ENCODE data around the gene CFHR2.
"Not testable (repeated sequence)": the region's sequence is repeated elsewhere in the genome, so short reads cannot be mapped to it uniquely, and the experiment has no call there.

CFHR2 gene
- 0 reads per million in 3 donors for total RNA-seq

DNA sequence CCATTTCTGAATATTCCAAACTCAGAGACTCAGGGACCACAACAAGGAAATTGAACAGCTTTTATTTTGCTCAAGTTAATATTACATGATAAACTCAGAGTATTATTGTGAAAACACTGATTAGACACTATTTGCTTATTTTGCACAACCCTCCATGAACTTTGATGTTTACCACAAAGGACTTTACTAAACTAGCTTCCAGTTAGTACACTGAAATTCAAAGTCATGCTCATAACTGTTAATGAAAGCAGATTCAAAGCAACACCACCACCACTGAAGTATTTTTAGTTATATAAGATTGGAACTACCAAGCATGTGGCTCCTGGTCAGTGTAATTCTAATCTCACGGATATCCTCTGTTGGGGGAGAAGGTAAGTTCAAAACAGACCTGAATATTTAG, at the start of gene CFHR2:
CFHR2 (plus strand) TSS at position 171 of the 400 bp plus-strand sequence; CDS start at position 314, 143 bp downstream.
- not testable (repeated sequence) for H3K9me3 ChIP-seq (ENCODE audit: control insufficient read depth, low read length); H3K27me3 ChIP-seq (replicated peaks; ENCODE audit: control insufficient read depth, insufficient read depth, low read length, poor library complexity, severe bottlenecking); H3K36me3 ChIP-seq (ENCODE audit: control insufficient read depth, insufficient read depth, low read length); H3K4me3 ChIP-seq (ENCODE audit: insufficient read depth, low read depth, low read length, poor library complexity, severe bottlenecking); H3K4me1 ChIP-seq (ENCODE audit: control insufficient read depth, insufficient read depth, low read length, poor library complexity, severe bottlenecking); H3K27ac ChIP-seq (ENCODE audit: insufficient read depth, low read length, poor library complexity, severe bottlenecking); DNase-seq

DNA sequence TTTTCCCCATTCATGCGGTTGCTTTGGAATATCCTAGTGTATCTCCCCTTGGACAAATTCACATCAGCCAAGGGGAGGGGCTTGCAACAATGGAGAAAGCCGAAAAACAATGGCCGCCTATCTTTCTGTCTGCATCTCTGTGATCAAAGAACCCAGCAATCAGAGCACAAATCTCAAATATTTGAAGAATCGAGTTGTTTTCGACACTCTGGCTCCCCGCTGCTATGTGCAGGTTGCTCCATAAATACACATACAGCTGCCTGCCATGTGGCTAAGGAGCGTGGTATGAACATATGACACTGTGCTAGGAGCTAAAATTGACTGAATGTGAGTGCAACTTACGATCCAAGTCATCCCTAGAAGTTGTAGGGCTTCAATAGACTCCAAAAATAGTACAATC, 47.2 kb upstream of the CFHR2 start:
- DNase-seq: no peak
- H3K4me1 ChIP-seq (ENCODE audit: control insufficient read depth, insufficient read depth, low read length, poor library complexity, severe bottlenecking): no peaks in the 10 kb centered on the region
- H3K9me3 ChIP-seq (ENCODE audit: control insufficient read depth, low read length): no peaks in the 10 kb centered on the region
- no peak overlapping the region for H3K27ac ChIP-seq (ENCODE audit: insufficient read depth, low read length, poor library complexity, severe bottlenecking)
- H3K27me3 ChIP-seq (replicated peaks; ENCODE audit: control insufficient read depth, insufficient read depth, low read length, poor library complexity, severe bottlenecking): no peaks in the 10 kb centered on the region
- H3K4me3 ChIP-seq (ENCODE audit: insufficient read depth, low read depth, low read length, poor library complexity, severe bottlenecking): no peak overlapping the region
- no peaks in the 10 kb centered on the region for H3K36me3 ChIP-seq (ENCODE audit: control insufficient read depth, insufficient read depth, low read length)

DNA sequence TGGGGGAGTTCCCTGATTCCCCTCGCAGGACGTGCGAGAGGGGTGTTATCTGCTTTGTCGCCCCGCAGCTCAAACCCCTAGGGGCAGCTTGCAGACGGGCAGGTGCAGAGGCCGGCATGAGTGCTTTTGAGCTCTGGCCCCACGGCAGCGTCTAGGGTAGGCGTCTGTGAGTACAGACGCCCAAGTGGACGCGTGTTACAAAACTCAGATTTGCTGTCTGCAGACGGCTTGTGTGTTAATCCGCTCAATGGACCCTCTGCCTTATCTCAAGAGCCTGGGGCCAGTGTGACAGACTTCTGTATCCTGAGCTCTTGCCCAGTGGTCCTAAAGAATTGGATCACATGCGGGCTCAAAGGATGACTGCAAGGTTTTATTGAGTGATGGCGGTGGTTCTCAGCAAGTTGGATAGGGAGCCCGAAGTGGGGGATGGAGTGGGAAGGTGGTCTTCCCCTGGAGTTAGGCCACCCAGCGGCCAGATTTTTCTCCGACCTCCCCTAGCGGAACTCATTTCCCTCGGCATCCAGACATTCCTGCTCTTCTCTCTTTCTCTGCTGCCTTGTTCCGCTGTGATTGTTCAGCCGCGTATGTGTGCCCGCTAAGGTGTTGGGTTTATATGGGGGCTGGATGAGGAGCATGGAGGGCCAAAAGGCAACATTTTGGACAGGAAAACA, 46.2 kb upstream of the CFHR2 start:
- DNase-seq: no peak
- no peak overlapping the region for H3K4me3 ChIP-seq (ENCODE audit: insufficient read depth, low read depth, low read length, poor library complexity, severe bottlenecking)

DNA sequence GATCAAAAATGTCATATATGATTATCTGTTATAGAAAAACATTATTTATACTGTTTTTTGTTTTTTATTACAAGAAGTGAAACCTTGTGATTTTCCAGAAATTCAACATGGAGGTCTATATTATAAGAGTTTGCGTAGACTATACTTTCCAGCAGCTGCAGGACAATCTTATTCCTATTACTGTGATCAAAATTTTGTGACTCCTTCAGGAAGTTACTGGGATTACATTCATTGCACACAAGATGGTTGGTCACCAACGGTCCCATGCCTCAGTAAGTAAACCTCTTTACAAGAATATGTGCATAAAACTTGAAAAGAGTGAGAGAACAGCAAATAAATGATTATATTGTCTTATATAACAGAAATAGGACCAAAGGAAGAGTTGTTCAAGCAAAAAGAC, 41.2 kb upstream of the CFHR2 start:
- Histone ChIP-seq H3K9me3 (ENCODE audit: control insufficient read depth, low read length) (no peaks in the 10 kb centered on the region), H3K27me3 (replicated peaks; ENCODE audit: control insufficient read depth, insufficient read depth, low read length, poor library complexity, severe bottlenecking) (no peaks in the 10 kb centered on the region), H3K4me1 (ENCODE audit: control insufficient read depth, insufficient read depth, low read length, poor library complexity, severe bottlenecking) (no peaks in the 10 kb centered on the region), H3K27ac (ENCODE audit: insufficient read depth, low read length, poor library complexity, severe bottlenecking) (no peak overlapping the region), H3K36me3 (ENCODE audit: control insufficient read depth, insufficient read depth, low read length) (no peaks in the 10 kb centered on the region), H3K4me3 (ENCODE audit: insufficient read depth, low read depth, low read length, poor library complexity, severe bottlenecking) (no peak overlapping the region)
- no peak for DNase-seq

More for the DNA sequence above, 46.2 kb upstream of the CFHR2 start:
- Histone ChIP-seq H3K9me3 (ENCODE audit: control insufficient read depth, low read length) (no peaks in the 10 kb centered on the region), H3K27ac (ENCODE audit: insufficient read depth, low read length, poor library complexity, severe bottlenecking) (no peak overlapping the region), H3K4me1 (ENCODE audit: control insufficient read depth, insufficient read depth, low read length, poor library complexity, severe bottlenecking) (no peaks in the 10 kb centered on the region), H3K36me3 (ENCODE audit: control insufficient read depth, insufficient read depth, low read length) (no peaks in the 10 kb centered on the region), H3K27me3 (replicated peaks; ENCODE audit: control insufficient read depth, insufficient read depth, low read length, poor library complexity, severe bottlenecking) (no peaks in the 10 kb centered on the region)

DNA sequence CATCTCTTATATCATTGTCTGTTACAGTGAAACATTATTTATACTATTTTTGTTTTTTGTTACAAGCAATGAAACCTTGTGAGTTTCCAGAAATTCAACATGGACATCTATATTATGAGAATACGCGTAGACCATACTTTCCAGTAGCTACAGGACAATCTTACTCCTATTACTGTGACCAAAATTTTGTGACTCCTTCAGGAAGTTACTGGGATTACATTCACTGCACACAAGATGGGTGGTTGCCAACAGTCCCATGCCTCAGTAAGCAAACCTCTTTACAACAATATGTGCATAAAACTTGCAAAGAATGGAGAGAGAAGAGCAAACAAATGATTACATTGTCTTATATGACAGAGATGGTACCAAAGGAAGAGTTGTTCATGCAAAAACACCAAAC, 33.3 kb upstream of the CFHR2 start:
- Histone ChIP-seq H3K27ac (ENCODE audit: insufficient read depth, low read length, poor library complexity, severe bottlenecking) (no peak overlapping the region), H3K27me3 (replicated peaks; ENCODE audit: control insufficient read depth, insufficient read depth, low read length, poor library complexity, severe bottlenecking) (no peaks in the 10 kb centered on the region), H3K4me3 (ENCODE audit: insufficient read depth, low read depth, low read length, poor library complexity, severe bottlenecking) (no peak overlapping the region), H3K4me1 (ENCODE audit: control insufficient read depth, insufficient read depth, low read length, poor library complexity, severe bottlenecking) (no peaks in the 10 kb centered on the region), H3K36me3 (ENCODE audit: control insufficient read depth, insufficient read depth, low read length) (no peaks in the 10 kb centered on the region), H3K9me3 (ENCODE audit: control insufficient read depth, low read length) (no peaks in the 10 kb centered on the region)
- no peak for DNase-seq

DNA sequence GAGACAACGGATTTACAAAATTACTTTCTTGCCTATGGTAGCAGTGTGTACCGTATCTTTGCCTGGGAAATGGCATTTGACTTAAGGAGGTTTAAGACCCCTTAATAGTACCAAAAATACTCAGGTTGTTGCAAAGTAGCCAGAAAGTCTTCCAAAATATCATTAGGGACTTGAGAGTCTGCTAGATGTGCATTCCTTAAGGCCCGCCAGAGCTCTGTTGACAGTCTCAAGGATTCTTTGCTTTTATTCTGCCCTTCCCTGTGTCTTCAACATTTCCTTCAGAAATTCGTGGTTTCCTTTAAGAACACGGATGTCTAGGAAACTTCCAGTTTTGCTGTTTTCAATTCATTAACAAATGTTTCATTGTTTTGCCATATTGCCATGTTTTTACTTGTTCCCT, 31.3 kb upstream of the CFHR2 start:
- H3K36me3 ChIP-seq (ENCODE audit: control insufficient read depth, insufficient read depth, low read length); H3K4me3 ChIP-seq (ENCODE audit: insufficient read depth, low read depth, low read length, poor library complexity, severe bottlenecking); H3K9me3 ChIP-seq (ENCODE audit: control insufficient read depth, low read length); H3K27me3 ChIP-seq (replicated peaks; ENCODE audit: control insufficient read depth, insufficient read depth, low read length, poor library complexity, severe bottlenecking); H3K4me1 ChIP-seq (ENCODE audit: control insufficient read depth, insufficient read depth, low read length, poor library complexity, severe bottlenecking); DNase-seq; H3K27ac ChIP-seq (ENCODE audit: insufficient read depth, low read length, poor library complexity, severe bottlenecking): not testable (repeated sequence)

DNA sequence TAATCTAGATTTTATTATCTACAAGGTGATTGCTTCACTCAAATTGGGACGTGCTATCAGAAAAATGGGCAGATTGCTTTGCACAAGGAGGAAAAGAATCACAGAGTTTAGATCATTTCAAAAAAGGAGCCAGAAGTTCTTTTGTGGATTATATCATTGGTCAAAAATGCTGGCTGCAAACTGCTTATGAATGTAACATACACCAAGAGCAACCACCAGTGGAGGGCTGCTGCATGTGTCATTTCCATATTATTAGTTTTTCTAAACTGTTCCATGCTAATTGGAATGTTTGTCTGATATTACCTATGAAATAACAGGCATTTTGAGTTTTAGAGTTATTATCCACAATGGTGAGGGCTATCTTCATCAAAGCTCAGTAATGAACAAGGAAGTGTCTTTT, 16.7 kb upstream of the CFHR2 start:
- not testable (repeated sequence) for H3K27me3 ChIP-seq (replicated peaks; ENCODE audit: control insufficient read depth, insufficient read depth, low read length, poor library complexity, severe bottlenecking); H3K4me1 ChIP-seq (ENCODE audit: control insufficient read depth, insufficient read depth, low read length, poor library complexity, severe bottlenecking); H3K36me3 ChIP-seq (ENCODE audit: control insufficient read depth, insufficient read depth, low read length); H3K9me3 ChIP-seq (ENCODE audit: control insufficient read depth, low read length); H3K4me3 ChIP-seq (ENCODE audit: insufficient read depth, low read depth, low read length, poor library complexity, severe bottlenecking); DNase-seq; H3K27ac ChIP-seq (ENCODE audit: insufficient read depth, low read length, poor library complexity, severe bottlenecking)

DNA sequence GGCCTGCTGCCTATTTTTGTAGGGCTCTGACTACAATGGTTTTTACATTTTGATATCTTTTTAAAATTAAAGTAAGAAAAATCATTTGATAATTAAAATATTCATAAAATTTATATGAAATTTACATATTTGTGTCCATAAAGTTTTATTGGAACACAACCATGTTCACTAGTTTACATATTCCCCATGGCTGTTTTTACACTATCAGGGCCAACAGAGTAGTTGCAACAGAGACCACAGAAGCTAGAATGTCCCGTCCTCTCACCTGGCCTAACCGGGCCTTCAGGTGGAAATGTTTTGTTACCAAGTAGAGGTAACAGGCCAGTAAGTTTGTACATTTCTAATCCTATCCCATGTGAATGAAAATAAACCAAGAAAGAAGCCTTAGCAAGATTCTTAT, 10.7 kb upstream of the CFHR2 start:
- DNase-seq; H3K4me3 ChIP-seq (ENCODE audit: insufficient read depth, low read depth, low read length, poor library complexity, severe bottlenecking); H3K9me3 ChIP-seq (ENCODE audit: control insufficient read depth, low read length); H3K36me3 ChIP-seq (ENCODE audit: control insufficient read depth, insufficient read depth, low read length); H3K27me3 ChIP-seq (replicated peaks; ENCODE audit: control insufficient read depth, insufficient read depth, low read length, poor library complexity, severe bottlenecking); H3K27ac ChIP-seq (ENCODE audit: insufficient read depth, low read length, poor library complexity, severe bottlenecking); H3K4me1 ChIP-seq (ENCODE audit: control insufficient read depth, insufficient read depth, low read length, poor library complexity, severe bottlenecking): not testable (repeated sequence)

DNA sequence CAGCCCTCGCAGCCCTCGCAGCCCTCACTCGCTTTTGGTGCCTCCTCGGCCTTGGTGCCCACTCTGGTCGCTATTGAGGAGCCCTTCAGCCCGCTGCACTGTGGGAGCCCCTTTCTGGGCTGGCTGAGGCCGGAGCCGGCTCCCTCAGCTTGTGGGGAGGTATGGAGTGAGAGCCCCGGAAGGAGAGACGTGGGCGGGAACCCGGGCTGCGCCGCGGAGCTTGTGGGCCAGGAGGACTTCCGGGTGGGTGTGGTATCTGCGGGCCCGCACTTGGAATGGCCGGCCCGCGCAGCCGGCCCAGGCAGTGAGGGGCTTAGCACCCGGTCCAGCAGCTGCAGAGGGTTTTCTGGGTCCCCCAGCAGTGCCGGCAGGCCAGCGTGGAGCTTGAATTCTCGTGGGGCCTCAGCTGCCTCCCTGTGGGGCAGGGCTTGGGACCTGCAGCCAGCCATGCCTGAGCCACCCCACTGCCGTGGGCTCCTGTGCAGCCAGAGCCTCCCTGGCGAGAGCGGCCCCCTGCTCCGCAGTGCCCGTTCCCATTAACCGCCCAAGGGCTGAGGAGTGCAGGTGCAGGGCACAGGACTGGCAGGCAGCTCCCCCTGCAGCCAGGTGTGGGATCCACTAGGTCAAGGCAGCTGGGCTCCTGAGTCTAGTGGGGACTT, 9.9 kb upstream of the CFHR2 start:
- no peak for DNase-seq
- Histone ChIP-seq H3K36me3 (ENCODE audit: control insufficient read depth, insufficient read depth, low read length) (no peaks in the 10 kb centered on the region), H3K27ac (ENCODE audit: insufficient read depth, low read length, poor library complexity, severe bottlenecking) (no peak overlapping the region), H3K4me1 (ENCODE audit: control insufficient read depth, insufficient read depth, low read length, poor library complexity, severe bottlenecking) (no peaks in the 10 kb centered on the region), H3K4me3 (ENCODE audit: insufficient read depth, low read depth, low read length, poor library complexity, severe bottlenecking) (no peak overlapping the region), H3K27me3 (replicated peaks; ENCODE audit: control insufficient read depth, insufficient read depth, low read length, poor library complexity, severe bottlenecking) (no peaks in the 10 kb centered on the region), H3K9me3 (ENCODE audit: control insufficient read depth, low read length) (no peaks in the 10 kb centered on the region)

DNA sequence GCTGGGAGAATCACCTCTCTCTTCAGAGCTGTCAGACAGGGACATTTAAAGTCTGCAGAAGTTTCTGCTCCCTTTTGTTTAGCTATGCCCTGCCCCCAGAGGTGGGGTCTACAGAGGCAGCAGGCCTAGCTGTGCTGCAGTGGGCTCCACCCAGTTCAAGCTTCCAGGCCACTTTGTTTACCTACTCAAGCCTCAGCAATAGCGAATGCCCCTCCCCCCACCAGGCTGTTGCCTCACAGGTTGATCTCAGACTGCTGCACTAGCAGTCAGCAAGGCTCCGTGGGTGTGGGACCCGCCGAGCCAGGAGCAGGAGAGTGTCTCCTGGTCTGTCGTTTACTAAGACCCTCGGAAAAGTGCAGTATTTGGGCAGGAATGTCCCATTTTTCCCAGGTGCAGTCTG, 2.1 kb upstream of the CFHR2 start:
- DNase-seq; H3K4me3 ChIP-seq (ENCODE audit: insufficient read depth, low read depth, low read length, poor library complexity, severe bottlenecking); H3K36me3 ChIP-seq (ENCODE audit: control insufficient read depth, insufficient read depth, low read length); H3K9me3 ChIP-seq (ENCODE audit: control insufficient read depth, low read length); H3K27ac ChIP-seq (ENCODE audit: insufficient read depth, low read length, poor library complexity, severe bottlenecking); H3K27me3 ChIP-seq (replicated peaks; ENCODE audit: control insufficient read depth, insufficient read depth, low read length, poor library complexity, severe bottlenecking); H3K4me1 ChIP-seq (ENCODE audit: control insufficient read depth, insufficient read depth, low read length, poor library complexity, severe bottlenecking): not testable (repeated sequence)
